Measurements from ENCODE around the gene P2RY8.
A peak's percentile ranks its signal among the peaks of the same experiment; 100 is the strongest.

P2RY8 gene, protein sequence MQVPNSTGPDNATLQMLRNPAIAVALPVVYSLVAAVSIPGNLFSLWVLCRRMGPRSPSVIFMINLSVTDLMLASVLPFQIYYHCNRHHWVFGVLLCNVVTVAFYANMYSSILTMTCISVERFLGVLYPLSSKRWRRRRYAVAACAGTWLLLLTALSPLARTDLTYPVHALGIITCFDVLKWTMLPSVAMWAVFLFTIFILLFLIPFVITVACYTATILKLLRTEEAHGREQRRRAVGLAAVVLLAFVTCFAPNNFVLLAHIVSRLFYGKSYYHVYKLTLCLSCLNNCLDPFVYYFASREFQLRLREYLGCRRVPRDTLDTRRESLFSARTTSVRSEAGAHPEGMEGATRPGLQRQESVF

DNA sequence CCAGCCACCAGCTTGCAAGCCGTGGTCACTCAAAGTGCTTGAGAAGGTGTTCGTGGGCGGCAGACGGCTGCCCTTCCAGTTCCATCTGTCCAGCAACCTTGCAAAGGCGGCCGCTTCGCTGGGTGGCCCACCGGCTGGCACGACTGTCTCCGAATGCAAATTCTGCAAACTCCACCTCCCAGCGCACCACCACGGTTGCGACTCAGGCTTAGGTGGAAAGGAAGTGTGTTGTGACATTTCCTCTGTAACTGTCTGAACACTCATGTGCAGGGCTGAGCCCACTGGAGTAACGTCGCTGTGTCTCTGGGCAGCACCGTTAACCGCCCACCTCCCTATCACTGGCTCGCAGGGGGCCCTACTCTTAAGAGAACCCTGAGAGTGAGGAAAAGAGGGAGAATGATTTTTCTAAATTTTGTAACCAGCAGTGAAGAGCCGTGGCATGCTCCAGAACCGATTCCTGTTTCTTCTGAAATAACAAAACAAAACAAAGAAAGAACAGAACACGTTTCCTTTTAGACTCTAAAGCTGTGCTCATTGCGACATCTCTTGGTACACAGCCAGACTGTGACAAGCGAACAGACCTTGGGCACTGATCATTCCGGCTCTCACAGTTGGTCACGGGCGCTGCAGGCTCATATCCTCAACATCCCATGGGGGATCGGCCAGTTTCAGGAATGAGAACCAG, at the start of gene P2RY8:
Gene P2RY8, minus strand, starts transcription at position 155 of the 685 bp plus-strand sequence. CDS start 70,627 bp downstream, outside the sequence.
- H3K4me3 ChIP-seq (ENCODE audit: control insufficient read depth, low read depth, low read length) = no peak within 1 kb of the TSS
- TF ChIP-seq, protein P1, sequence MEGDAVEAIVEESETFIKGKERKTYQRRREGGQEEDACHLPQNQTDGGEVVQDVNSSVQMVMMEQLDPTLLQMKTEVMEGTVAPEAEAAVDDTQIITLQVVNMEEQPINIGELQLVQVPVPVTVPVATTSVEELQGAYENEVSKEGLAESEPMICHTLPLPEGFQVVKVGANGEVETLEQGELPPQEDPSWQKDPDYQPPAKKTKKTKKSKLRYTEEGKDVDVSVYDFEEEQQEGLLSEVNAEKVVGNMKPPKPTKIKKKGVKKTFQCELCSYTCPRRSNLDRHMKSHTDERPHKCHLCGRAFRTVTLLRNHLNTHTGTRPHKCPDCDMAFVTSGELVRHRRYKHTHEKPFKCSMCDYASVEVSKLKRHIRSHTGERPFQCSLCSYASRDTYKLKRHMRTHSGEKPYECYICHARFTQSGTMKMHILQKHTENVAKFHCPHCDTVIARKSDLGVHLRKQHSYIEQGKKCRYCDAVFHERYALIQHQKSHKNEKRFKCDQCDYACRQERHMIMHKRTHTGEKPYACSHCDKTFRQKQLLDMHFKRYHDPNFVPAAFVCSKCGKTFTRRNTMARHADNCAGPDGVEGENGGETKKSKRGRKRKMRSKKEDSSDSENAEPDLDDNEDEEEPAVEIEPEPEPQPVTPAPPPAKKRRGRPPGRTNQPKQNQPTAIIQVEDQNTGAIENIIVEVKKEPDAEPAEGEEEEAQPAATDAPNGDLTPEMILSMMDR (IDR thresholded peaks at IDR 0.05; ENCODE audit: control insufficient read depth, insufficient read depth, low read depth, low read length, missing control alignments) = no peak
- DNase-seq (ENCODE audit: low read depth) = no peak

DNA sequence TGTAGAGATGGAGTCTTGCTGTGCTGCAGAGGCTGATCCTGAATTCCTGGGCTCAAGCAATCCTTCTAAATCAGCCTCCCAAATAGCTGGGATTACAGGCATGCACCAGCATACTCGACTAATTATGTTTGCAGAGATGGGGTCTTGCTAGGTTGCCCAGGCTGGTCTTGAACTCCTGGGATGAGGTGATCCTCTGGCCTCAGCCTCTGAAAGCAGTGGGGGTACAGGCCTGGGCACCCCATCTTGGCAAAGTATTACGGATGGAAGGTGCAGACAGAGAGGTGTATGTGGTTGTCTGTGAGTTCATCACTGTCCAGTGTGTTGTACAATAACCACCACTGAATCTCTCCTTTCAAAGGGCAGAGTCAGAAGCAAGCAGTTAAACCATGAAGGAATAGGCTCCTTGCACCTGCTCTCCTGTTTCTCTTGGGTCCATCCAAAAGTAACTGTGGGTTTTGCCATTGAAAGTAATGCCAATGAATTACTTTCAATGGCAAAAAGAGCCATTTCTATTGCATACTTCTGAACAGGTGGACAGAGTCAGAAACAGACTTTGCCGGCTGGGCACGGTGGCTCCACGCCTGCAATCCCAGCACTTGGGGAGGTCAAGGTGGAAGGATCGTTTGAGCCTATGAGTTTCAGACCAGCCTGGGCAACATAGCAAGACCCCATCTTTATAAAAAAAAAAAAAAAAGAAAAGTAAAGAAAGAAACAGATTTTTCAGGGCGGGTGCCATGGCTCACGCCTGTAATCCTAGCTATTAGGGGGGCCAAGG, 47.4 kb upstream of the P2RY8 start:
- no peak for DNase-seq (ENCODE audit: low read depth)
- H3K4me3 ChIP-seq (ENCODE audit: control insufficient read depth, low read depth, low read length) = no peak overlapping the region
- TF ChIP-seq, protein P1 (IDR thresholded peaks at IDR 0.05; ENCODE audit: control insufficient read depth, insufficient read depth, low read depth, low read length, missing control alignments) = no peak

DNA sequence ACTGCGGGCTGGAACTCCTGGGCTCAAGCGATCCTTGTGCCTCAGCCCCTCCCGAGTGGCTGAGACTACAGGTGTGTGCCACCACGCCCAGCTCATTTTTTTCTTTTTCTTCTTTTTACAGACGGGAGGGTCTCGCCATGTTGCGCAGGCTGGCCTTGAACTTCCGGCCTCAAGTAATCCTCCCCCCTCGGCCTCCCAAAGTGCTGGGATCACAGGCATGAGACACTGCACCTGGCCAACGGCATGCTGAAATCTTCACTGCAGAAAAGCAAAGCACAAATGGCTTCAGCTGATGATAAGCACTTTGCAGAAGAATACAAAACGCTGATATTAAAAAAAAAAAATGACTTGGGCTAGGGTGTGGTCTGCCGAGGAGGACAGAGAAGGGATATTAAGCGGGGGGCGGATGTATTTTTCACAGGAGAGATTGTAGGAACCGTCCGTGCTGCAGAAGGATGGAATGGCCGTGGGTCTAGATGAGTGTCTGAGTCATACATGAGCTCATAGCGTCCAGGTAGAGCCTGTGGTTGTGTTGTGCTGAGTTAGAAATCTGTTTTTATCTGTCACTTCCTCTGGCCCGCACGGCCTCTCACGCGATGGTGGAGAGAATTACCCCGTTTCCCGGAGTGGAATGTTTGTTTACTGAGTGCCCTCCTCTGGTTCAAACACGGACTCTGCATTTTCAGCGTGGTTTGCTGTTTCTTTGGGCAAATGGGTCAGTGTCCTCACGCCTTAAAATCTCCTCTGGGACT, 45.9 kb upstream of the P2RY8 start:
- TF ChIP-seq, protein P1 (IDR thresholded peaks at IDR 0.05; ENCODE audit: control insufficient read depth, insufficient read depth, low read depth, low read length, missing control alignments) = no peak
- DNase-seq (ENCODE audit: low read depth) = no peak
- H3K4me3 ChIP-seq (ENCODE audit: control insufficient read depth, low read depth, low read length) = no peak overlapping the region

DNA sequence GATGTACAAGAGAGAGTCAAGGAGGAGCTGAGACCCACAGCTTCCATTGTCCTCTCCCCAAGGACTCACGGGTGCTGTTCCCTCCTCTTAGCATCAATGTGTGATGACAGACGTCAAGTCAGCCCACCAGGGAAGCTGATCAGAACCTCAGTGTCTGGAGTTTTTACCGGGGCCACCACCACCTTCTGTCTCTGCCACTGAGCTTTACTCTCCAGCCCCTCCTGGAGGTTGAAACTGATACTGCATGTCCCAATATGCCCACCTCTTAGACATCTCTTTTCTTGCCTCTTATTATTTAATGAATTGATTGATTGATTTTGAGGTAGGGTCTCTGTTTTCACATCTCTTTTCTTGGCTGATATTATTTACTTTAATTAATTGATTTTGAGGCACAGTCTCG, 44.1 kb upstream of the P2RY8 start:
- no peak overlapping the region for H3K4me3 ChIP-seq (ENCODE audit: control insufficient read depth, low read depth, low read length)
- TF ChIP-seq, protein P1 (IDR thresholded peaks at IDR 0.05; ENCODE audit: control insufficient read depth, insufficient read depth, low read depth, low read length, missing control alignments) = peak; percentile 76
- no peak for DNase-seq (ENCODE audit: low read depth)

DNA sequence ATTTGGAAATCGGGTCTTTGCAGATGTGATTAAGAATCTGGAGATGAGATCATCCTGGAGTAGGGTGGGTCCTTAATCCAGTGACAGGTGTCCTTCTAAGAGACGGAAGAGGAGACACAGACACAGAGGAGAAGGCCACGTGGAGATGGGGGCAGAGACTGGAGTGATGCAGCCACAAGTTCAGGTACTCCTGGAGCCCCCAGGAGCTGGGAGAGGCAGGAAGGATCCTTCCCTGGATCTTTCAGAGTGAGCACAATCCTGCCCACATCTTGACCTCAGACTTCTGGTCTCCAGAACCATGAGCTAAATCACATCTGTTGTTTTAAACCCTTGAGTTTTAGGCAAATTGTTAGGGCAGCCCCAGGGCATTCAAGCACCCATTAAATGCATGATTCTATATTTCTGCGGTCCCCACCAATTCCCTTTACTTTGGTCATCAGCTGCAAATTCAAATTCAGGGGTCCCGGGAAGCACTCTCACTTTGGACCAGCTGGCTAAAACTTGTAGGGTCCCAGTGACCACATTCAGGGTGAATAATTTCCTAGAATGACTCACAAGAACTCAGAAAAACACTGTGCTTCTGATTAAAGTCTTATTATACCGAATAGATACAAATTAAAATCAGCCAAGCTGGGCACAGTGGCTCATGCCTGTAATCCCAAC, 41.7 kb upstream of the P2RY8 start:
- no peak overlapping the region for H3K4me3 ChIP-seq (ENCODE audit: control insufficient read depth, low read depth, low read length)
- no peak for DNase-seq (ENCODE audit: low read depth)
- TF ChIP-seq, protein P1 (IDR thresholded peaks at IDR 0.05; ENCODE audit: control insufficient read depth, insufficient read depth, low read depth, low read length, missing control alignments) = no peak
